Measurements from ENCODE around the gene MACROH2A2. TPM values are rescaled to one million over a fixed set of nuclear protein-coding genes. Genes with fewer than 3 reads are reported as not detected.

The MACROH2A2 gene
- total and polyA plus RNA-seq, 2 of the 13 experiments (the other 11 are each of a cell fraction or from before 2014, with no cell fraction given), result 9.8 to 43.1 TPM

GRCh38 chr10:70052462-70053217 lies at the start of gene MACROH2A2 (continued):
- TF ChIP-seq THAP11 (CRISPR knock-in tag; IDR thresholded peaks at IDR 0.05) (peak; percentile 43), ZNF350 (CRISPR knock-in tag; IDR thresholded peaks at IDR 0.05; ENCODE audit: borderline replicate concordance, low read depth) (peak; percentile 26; the same call in 1 of the 2 replicates), GATAD1 (CRISPR knock-in tag; IDR thresholded peaks at IDR 0.05) (peak; percentile 52; the same call in 1 of the 2 replicates), ZSCAN22 (CRISPR knock-in tag; IDR thresholded peaks at IDR 0.05) (no peak), ZFAT (CRISPR knock-in tag; conservative IDR thresholded peaks at IDR 0.05) (no peak), CCAR2 (optimal IDR thresholded peaks at IDR 0.05; ENCODE audit: low read depth, low read length) (no peak), ISX (CRISPR knock-in tag; conservative IDR thresholded peaks at IDR 0.05) (no peak), ZNF367 (CRISPR knock-in tag; IDR thresholded peaks at IDR 0.05; ENCODE audit: borderline replicate concordance) (no peak), ZNF557 (CRISPR knock-in tag; IDR thresholded peaks at IDR 0.05) (no peak), ZNF547 (CRISPR knock-in tag; IDR thresholded peaks at IDR 0.05) (0 out of 2 replicates have a peak, but pooled peaks have one; percentile 22), MED8 (CRISPR knock-in tag; IDR thresholded peaks at IDR 0.05; ENCODE audit: insufficient replicate concordance) (peak; percentile 30), ZNF772 (CRISPR knock-in tag; IDR thresholded peaks at IDR 0.05) (no peak), ADNP (CRISPR knock-in tag; IDR thresholded peaks at IDR 0.05) (no peak), ARNTL (CRISPR knock-in tag; IDR thresholded peaks at IDR 0.05) (no peak), HNRNPK (IDR thresholded peaks at IDR 0.05; ENCODE audit: low read depth, low read length, poor library complexity, severe bottlenecking) (no peak), SALL2 (CRISPR knock-in tag; IDR thresholded peaks at IDR 0.05) (peak; percentile 21; the same call in 1 of the 2 replicates), BCL3 (CRISPR knock-in tag; IDR thresholded peaks at IDR 0.05) (peak; percentile 43; the same call in 1 of the 2 replicates), KLF12 (CRISPR knock-in tag; IDR thresholded peaks at IDR 0.05; ENCODE audit: borderline replicate concordance) (no peak), MAF1 (CRISPR knock-in tag; IDR thresholded peaks at IDR 0.05; ENCODE audit: borderline replicate concordance) (no peak; the same call in 1 of the 2 replicates), ASH2L (IDR thresholded peaks at IDR 0.05; ENCODE audit: insufficient read length, low read depth, low read length) (peak; percentile 43), NPAS2 (CRISPR knock-in tag; IDR thresholded peaks at IDR 0.05; ENCODE audit: borderline replicate concordance) (no peak)
- TF ChIP-seq, protein P1, sequence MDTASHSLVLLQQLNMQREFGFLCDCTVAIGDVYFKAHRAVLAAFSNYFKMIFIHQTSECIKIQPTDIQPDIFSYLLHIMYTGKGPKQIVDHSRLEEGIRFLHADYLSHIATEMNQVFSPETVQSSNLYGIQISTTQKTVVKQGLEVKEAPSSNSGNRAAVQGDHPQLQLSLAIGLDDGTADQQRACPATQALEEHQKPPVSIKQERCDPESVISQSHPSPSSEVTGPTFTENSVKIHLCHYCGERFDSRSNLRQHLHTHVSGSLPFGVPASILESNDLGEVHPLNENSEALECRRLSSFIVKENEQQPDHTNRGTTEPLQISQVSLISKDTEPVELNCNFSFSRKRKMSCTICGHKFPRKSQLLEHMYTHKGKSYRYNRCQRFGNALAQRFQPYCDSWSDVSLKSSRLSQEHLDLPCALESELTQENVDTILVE (CRISPR knock-in tag; IDR thresholded peaks at IDR 0.05), result no peak; the same call in 1 of the 2 replicates
- TF ChIP-seq, protein P2, sequence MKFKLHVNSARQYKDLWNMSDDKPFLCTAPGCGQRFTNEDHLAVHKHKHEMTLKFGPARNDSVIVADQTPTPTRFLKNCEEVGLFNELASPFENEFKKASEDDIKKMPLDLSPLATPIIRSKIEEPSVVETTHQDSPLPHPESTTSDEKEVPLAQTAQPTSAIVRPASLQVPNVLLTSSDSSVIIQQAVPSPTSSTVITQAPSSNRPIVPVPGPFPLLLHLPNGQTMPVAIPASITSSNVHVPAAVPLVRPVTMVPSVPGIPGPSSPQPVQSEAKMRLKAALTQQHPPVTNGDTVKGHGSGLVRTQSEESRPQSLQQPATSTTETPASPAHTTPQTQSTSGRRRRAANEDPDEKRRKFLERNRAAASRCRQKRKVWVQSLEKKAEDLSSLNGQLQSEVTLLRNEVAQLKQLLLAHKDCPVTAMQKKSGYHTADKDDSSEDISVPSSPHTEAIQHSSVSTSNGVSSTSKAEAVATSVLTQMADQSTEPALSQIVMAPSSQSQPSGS (CRISPR knock-in tag; IDR thresholded peaks at IDR 0.05), result no peak
- TF ChIP-seq, protein P3, sequence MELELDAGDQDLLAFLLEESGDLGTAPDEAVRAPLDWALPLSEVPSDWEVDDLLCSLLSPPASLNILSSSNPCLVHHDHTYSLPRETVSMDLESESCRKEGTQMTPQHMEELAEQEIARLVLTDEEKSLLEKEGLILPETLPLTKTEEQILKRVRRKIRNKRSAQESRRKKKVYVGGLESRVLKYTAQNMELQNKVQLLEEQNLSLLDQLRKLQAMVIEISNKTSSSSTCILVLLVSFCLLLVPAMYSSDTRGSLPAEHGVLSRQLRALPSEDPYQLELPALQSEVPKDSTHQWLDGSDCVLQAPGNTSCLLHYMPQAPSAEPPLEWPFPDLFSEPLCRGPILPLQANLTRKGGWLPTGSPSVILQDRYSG (CRISPR knock-in tag; IDR thresholded peaks at IDR 0.05), result no peak
